Activated CD8-positive, alpha-beta memory T cell treated with anti-CD3 and anti-CD28 coated beads, Interleukin-2, amount 50 U/mL, for 48 hours (primary cell): ENCODE data around the gene REEP3.
"Not testable (repeated sequence)": the region's sequence is repeated elsewhere in the genome, so short reads cannot be mapped to it uniquely, and the experiment has no call there.

ENCODE experiments used
- DNase-seq: peaks from one replicate; pipeline ENCODE4 v3.0.0-alpha.2; 2020

REEP3 gene

DNA sequence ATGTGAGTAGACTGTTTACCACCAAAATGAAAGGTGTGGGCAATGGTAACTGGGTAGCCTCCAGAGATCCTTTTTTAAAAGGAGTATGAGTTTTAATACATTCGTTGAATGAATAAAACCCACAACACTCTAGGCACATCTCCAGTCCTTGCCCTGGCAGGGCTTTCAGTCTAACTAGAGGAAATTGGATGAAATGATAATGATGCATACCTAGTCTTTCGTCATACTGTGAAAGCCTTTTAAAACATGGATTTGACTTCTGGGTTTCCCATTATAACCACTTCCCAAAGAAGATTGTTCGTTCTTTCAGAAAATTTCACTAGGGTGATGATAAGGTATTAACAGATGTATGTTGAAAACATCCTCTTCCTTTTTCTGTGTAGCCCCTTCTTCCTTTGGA, 110.8 kb downstream of the REEP3 start:
- DNase-seq: no peak

DNA sequence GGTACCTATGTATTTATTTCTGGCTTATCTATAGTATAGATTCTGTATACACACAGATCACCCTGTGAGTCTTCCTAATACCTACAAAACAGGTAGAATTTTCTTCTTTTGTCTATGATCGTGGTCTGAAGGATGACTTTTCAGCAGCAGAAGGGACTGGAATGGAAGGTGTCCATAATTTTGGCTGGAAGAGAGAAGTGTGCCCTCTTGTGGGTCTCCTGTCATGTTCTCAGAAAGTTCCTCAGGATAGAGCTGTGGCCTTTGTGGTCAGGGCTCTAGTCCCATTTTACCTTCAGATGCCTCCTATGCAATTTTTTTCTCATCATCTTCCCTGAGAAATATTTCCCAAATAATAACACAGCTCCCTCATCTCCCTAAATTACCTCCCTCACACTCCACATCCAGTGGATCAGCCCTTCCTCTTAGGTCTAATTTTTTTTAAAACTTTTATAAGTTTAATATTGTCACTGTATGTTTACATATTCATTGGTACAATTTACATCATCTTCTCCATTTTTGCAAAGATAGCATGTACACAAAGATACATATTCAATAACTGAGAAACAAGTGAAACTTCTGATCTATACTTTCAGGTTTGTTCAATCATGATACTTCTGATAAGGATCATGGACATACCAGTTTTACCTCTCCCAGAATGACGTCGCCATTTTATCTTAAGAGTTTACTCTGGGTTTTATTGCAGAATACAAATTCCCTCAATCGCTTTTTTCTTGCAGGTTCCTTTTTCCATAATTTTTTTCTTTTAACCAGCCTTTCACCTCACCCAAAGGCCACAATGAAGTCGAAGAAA, 112.7 kb downstream of the REEP3 start:
- DNase-seq: no peak

DNA sequence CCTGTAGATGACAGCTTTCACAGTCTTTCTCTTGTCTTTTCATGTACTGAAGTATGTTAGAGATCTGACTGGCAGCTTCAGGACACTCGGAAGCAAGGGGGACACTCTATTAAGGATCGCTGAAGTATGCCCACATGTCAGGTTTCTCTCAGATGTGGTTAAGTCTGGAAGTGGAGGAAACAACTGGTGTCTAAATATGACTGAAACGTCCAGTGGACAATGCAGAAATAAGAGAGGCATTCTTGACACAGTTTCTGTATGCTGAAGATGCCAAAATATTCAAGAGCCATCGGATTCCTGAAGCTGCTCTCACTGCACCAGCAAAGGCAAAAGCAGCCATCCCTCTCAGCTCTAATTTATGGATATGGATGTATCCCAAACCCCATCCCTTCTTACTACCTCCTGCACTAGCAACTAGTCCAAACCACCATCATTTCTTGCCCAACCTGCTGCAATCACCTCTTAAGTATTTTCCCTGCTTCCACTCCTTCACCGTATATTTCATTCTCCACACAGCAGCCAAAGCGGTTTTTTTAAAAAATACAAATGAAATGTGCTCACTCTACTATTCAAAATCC, 113.4 kb downstream of the REEP3 start:
- DNase-seq: no peak

- DNase-seq: no peak
Observed at GRCh38 chr10:63636812-63637211, 115.6 kb downstream of the REEP3 start.

DNA sequence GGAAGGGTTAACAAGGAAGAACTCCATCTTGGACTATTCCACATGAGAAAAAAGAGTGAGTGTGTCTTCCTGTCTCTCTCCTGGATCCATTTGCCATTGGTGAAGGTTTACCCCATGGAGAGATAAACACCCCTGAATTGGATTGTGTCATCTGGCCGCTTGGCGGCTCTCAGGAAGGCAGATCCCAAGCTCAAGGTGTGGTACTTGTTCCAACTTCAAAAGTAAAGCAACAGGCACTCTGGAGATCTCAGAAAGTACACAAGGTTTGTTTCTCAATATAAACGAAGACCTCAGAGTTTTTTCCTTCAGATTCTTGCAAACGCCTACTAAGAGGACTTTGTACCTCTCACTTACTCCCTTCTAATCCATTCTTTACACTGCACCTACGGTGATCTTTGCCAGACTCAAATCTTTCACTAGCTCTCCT, 116.7 kb downstream of the REEP3 start:
- DNase-seq: no peak

DNA sequence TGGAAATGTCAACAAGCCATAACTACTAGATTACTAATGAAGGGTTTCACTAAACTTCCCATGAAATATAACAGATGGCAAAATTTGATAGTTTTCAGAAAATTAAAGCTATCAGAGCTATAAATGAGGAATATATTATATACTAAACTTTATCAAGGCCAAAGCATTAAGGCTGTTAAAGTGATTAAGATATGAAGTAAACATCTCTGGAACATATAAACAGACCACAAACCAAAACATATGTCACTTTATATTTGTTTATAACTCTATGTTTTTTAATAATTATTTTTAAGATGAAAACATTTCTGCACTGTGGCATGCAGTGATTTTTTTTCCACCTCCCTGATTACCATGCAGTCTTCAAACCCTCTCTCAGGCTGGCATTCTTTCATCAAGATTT, 120.2 kb downstream of the REEP3 start:
- no peak for DNase-seq

DNA sequence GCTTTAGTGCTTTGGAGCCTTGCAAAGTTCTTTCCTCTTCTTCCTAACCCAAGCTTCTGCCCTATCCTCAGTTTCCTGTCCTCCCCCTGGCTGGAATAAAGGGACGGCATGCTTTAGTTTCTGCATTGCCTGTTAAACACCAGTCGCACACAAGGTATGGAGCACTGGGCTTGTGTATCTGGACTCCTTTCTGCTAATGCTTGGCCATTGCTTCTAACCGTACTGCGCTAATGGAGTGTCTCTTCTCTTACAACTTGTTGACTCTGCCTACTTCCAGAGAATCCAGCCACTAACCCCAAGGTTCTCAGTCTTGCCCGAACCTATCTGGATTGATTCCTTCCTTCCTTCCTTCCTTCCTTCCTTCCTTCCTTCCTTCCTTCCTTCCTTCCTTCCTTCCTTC, 120.6 kb downstream of the REEP3 start:
- DNase-seq: no peak

DNA sequence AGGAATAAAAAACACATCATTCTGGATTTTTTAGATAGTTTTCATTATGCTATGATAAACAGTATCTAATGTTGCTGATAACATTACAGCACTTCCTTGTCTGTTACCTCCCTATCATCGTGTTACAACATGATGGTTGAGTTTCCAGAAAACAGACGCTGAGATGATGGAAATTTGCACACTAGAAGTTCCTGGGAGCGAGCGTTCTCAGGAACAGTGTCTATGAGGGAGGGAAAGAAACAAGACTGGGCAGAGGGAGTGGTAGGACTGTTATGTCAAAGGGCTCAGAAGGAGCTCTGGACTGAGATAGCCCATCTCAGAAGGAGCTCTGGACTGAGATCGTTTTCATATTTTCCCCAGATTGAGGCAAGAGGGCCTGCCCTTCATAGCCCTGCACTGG, 121.6 kb downstream of the REEP3 start:
- DNase-seq: no peak

DNA sequence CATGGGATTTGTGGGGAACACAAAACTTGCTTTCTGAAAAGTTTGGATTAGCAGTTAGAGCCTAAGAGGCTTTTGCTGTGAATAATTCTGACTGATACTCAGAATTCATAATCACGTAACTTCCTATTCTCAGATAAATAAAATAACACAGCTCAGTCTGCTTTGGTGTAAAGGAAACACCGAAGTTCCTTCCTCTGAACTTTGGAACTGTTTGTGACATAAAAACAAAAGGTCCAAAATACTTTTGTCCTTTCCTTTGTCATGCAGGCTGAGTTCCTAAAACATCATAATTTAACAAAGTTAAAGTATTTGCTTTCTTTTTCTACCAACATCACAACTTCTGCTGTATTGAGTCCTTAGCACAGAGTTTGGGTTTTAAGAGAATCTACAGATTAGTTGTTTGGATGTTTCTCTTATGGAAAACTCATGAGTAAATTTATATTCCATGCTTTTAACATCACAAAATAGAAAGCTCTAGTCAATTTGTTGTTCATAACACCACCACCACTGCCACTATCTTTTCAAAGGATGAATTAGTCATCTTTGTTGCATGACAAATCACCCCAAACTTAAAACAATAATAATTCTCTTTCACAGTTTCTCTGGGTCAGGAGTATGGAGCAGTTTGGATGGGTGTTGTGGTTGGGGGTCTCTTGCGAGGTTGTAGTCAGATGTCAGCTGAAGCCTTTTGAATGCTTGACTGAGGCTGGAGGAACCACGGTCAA, 123.4 kb downstream of the REEP3 start:
- no peak for DNase-seq

DNA sequence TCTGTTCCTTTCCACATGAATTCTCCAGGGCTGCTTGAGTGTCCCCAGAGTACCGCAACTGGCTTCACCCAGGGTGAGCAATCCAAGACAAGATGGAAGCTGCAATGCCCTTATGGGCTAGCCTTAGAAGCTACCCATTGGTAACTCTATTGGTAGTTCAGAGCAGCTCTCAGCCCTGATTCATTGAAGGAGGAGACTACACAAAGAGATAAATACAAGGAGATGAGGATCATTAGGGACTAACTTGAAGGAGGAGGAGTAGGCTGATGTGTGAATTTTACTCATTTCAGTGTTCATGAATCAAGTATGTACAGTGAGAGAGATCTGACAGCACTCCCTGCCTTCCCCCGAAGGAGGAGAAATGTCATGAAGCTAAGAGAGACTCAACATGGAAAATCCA, 124.0 kb downstream of the REEP3 start:
- no peak for DNase-seq

DNA sequence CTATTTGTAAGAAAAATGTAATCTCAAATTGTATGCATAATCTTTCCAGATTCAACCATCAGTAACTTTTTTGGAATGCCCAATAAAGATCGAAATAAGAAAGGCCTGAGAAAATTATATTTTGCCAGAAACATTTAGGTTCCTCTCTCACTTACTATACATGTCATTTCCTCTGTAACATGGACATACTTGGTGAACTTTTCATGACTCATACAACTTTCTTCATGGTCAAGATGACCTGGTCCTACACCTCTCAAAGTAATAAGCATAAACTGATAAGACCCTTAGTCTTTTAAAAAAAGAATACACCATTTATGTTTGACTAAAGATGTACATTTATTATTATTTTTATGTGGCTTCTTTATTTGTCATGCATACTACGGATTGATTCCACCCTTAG, 125.3 kb downstream of the REEP3 start:
- no peak for DNase-seq

DNA sequence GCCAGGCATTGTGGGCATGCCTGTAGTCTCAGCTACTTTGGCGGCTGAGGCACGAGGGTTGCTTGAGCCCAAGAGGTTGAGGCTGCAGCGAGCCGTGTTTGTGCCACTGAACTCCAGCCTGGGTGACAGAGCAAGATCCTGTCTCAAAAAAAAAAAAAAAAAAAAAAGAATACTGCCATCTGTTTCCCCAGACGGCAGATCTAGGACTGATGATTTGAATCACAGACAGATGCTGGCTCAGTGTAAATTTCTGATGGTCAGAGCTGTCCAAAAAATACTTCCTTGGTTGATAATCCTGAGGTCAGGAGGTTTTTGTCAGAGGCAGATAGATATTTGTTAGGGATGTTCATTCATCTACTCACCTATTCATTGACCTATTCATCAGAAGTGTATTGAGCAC, 130.7 kb downstream of the REEP3 start:
- DNase-seq: no peak

GRCh38 chr10:63653747-63654146, 132.5 kb downstream of the REEP3 start:
- DNase-seq: no peak

- DNase-seq: no peak
Observed at GRCh38 chr10:63657761-63658160, 136.6 kb downstream of the REEP3 start.

DNA sequence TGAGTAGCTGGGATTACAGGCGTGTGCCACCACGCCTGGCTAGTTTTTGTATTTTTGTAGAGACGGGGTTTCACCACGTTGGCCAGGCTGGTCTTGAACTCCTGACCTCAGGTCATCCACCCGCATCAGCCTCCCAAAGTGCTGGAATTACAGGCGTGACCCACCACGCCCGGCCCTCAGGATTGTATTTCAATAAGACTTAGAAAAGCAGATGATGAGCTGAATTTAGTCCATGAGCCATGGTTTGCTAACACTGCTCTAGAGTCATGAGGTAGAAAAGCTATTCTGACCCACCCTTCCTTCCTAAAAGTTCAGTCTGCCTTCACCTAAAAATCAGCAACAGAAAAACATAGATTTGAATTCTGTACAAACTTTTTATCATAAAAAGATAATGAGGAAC, 139.7 kb downstream of the REEP3 start:
- not testable (repeated sequence) for DNase-seq

DNA sequence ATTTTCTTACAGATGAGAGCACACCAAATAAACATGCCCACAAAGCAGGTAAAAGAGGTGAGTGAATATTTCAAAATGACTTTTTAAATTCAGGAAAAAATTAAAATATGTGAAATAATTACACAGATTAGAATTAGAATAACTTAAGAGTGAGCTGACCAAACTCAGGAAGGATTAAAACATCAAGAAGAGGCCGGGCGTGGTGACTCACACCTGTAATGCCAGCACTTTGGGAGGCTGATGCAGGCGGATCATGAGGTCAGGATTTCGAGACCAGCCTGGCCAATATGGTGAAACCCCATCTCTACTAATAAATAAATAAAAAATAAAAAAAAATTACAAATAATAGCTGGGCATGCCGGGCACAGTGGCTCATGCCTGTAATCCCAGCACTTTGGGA, 140.1 kb downstream of the REEP3 start:
- no peak for DNase-seq

DNA sequence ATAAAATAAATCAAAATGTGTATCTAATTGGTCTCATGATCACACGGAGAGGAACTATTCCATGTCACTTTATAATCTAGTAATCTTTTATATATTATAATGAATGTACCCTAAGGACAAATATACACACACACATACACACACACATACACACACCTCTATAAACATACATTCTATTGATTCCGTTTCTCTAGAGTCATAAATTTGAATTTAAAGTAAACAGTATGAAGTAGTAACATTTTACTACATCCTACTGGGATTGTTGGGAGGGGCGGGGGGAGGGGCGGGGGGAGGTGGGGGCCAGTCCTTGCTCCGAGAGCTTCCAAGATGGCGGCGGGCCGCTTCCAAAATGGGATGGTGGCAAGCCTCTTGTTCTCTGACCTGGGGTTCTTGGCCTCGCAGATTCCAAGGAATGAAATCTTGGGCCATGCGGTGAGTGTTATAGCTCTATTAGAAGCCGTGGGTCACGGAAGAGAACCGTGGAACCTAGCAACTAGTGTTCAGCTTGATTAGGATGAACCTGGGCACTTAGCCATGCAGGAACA, 143.2 kb downstream of the REEP3 start:
- no peak for DNase-seq

DNA sequence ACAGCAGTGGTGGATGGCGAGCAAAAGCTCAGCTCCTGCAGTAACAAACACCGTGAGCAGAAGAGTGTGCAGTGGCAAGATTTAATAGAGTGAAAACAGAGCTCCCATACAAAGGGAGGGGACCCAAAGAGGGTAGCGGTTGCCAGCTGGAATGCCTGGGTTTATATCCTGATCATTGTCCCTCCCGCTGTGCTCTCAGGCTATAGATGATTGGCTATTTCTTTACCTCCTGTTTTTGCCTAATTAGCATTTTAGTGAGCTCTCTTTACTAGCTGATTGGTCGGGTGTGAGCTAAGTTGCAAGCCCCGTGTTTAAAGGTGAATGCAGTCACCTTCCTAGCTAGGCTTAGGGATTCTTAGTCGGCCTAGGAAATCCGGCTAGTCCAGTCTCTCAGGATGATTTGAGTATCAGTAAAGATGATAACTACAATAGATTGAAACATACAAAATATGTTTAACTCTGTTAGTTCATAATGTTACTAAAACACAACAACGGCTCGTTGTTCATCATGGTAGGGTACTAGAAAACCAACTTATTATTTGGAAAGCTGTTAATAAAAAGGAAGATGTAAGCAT, 143.9 kb downstream of the REEP3 start:
- DNase-seq: not testable (repeated sequence)

DNA sequence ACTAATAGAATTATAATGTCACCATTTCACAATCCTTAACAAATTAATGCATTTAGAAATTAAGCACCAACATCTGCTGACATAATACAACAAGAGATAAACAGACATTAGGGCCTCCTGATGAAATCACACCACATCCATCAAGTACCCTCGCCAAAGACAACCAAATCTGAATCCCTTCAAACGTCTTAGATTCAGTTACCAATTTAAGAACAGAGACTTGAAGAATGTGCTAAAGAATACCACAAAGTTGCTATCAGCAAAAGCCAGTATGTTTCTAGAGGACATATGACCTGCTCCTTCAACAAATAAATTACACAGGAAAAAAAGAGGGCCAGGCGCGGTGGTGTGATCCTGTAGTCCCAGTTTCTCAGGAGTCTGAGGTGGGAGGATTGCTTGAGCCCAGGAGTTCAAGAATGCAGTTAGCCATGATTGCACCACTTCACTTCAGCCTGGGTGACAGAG, 144.5 kb downstream of the REEP3 start:
- no peak for DNase-seq

GRCh38 chr10:63666836-63667383, 145.7 kb downstream of the REEP3 start:
- no peak for DNase-seq

DNA sequence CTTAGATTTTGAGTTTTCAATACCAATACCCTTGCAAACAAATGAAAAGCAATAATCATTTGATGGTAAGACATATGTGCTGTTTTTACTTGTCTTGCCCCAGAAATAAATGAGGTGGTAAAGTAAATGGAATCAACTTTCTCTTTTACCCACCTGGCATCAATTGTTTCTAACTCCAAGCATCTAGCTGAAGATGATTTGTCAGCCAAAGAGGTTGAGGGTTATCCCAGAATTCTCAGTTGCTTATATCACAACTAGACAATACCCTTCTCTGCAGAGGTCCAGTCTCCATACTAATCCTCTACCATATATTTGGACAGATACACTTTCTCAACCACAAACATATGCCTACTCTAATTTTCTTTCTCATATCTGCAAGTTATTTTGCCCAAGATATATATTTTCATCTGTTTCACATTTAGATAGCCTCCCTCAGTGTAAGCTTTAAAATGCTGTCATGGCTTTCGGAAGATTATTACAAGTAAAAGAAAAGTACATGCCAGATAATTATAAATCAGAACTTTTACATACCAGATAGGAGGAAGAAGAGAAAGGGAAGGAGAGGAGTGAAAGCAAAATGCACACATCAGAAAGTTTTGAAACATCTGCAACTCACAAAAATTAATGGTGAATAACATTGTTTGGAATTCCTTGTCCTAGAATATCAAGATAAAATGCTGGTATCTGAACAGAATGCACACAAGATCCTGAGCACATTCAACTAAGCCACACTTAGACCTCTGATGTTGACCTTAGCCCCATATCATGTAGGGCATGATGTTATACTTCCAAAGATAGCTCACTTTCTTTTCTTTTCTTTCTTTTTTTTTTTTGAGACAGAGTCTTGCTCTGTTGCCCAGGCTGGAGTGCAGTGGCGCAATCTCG, 146.6 kb downstream of the REEP3 start:
- no peak for DNase-seq
